Activated T-cell treated with anti-CD3 and anti-CD28 coated beads, Interleukin-2, amount 50 U/mL, for 4 hours (primary cell): ENCODE data around the gene HNRNPCL1. TPM values are rescaled to one million over a fixed set of nuclear protein-coding genes. Genes with fewer than 3 reads are reported as not detected.
"Not testable (repeated sequence)": the region's sequence is repeated elsewhere in the genome, so short reads cannot be mapped to it uniquely, and the experiment has no call there.

Experiments used
- ATAC-seq, 2 donors: fragments of 200-7000 bp; cut with Tn5 transposase; one replicate each; pipeline ENCODE4 v1.10.0; 2021
- DNase-seq: peaks from one replicate; pipeline ENCODE4 v3.0.0-alpha.2; 2020
- H3K27me3 Mint-ChIP-seq: one replicate; pipeline ENCODE4 v1.8.0; 2021; ENCODE audit warnings: low read depth, mixed read lengths
- H3K36me3 Mint-ChIP-seq: one replicate; pipeline ENCODE4 v1.8.0; 2022; ENCODE audit warnings: mixed read lengths; ENCODE audit not compliant: insufficient read depth
- H3K4me1 Mint-ChIP-seq: one replicate; pipeline ENCODE4 v1.8.0; 2021; ENCODE audit warnings: low read depth, mixed read lengths
- H3K4me3 Mint-ChIP-seq: one replicate; pipeline ENCODE4 v1.8.0; 2021; ENCODE audit warnings: mild to moderate bottlenecking, moderate library complexity, mixed read lengths
- H3K9me3 Mint-ChIP-seq: one replicate; pipeline ENCODE4 v1.8.0; 2021; ENCODE audit warnings: mixed read lengths
- total RNA-seq, 3 donors: library from RNA; stranded (reverse); gene quantifications; one replicate each; pipeline ENCODE4 v1.2.1, GENCODE V29; 2021

HNRNPCL1 gene
- not detected for total RNA-seq

DNA sequence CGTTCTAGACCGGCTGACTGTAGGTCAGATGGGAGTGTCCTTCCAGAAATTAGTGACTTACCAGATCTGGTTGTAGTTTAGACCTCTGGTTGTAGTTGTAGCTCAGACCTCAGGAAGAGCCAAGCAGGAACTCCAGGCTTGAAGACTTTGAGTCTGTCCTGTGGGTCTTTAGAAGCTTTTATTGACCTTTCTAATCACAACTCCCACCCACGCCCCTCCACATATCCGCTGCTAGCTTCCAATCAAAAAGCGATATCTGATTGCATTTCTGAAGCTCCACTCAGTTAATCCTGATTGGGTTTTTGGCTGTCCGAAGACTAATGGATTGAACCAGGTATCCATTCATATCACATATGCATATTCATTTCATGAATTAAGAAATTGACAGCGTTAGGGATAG is at the start of gene HNRNPCL1:
Gene HNRNPCL1 (minus strand): TSS at position 101 of the 400 bp plus-strand sequence. CDS start 431 bp downstream, outside the sequence.
- DNase-seq, H3K4me3 Mint-ChIP-seq, H3K36me3 Mint-ChIP-seq, H3K9me3 Mint-ChIP-seq, H3K4me1 Mint-ChIP-seq, ATAC-seq: not testable (repeated sequence)
- H3K27me3 Mint-ChIP-seq = peaks cover 18% of the 10 kb centered on the region

DNA sequence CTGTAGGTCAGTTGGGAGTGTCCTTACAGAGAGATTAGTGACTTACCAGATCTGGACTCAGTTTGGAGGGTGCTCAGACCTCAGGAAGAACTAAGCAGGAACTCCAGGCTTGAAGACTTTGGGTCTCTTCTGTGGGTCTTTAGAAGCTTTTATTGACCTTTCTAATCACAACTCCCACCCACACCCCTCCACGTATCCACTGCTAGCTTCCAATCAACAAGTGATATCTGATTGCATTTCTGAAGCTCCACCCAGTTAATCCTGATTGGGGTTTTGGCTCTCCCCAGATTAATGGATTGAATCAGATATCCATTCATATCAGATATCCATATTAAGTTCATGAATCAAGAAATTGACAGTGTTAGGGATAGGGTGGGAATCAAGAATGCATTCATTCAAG is 49.6 kb upstream of the HNRNPCL1 start, which contains the start of gene PRAMEF10:
Gene PRAMEF10 (minus strand): TSS at position 101 of the 400 bp plus-strand sequence. CDS start 2,423 bp downstream, outside the sequence.
- not testable (repeated sequence) for ATAC-seq, H3K4me1 Mint-ChIP-seq, H3K9me3 Mint-ChIP-seq, DNase-seq, H3K36me3 Mint-ChIP-seq, H3K27me3 Mint-ChIP-seq, H3K4me3 Mint-ChIP-seq

DNA sequence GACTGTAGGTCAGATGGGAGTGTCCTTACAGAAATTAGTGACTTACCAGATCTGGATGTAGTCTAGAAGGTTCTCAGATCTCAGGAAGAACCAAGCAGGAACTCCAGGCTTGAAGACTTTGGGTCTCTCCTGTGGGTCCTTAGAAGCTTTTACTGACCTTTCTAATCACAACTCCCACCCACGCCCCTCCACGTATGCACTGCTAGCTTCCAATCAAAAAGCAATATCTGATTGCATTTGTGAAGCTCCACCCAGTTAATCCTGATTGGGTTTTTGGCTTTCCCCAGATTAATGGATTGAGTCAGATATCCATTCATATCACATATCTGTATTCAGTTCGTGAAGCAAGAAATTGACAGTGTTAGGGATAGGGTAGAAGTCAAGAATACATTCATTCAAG is 37.6 kb upstream of the HNRNPCL1 start, which contains the start of gene PRAMEF4:
Gene PRAMEF4 (minus strand): TSS at position 101 of the 400 bp plus-strand sequence. CDS start 2,807 bp downstream, outside the sequence.
- H3K4me3 Mint-ChIP-seq, H3K27me3 Mint-ChIP-seq, H3K36me3 Mint-ChIP-seq, H3K4me1 Mint-ChIP-seq, H3K9me3 Mint-ChIP-seq, ATAC-seq, DNase-seq: not testable (repeated sequence)

DNA sequence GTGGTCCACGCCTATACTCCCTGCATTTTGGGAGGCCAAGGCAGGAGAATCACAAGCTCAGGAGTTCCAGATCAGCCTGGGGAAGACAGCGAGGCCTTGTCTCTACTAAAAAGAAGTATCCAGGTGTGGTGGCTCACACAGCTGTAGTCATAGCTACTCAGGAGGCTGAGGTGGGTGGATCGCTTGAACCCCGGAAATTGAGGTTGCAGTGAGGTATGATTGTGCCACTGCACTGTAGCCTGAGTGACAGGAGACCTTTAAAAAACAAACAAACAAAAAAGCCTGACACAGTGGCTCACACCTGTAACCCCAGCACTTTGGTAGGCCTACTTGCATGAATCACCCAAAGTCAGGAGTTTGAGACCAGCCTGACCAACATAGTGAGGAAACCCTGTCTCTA is 29.9 kb upstream of the HNRNPCL1 start:
- not testable (repeated sequence) for ATAC-seq, H3K36me3 Mint-ChIP-seq, H3K4me3 Mint-ChIP-seq, H3K9me3 Mint-ChIP-seq, H3K4me1 Mint-ChIP-seq, H3K27me3 Mint-ChIP-seq, DNase-seq

DNA sequence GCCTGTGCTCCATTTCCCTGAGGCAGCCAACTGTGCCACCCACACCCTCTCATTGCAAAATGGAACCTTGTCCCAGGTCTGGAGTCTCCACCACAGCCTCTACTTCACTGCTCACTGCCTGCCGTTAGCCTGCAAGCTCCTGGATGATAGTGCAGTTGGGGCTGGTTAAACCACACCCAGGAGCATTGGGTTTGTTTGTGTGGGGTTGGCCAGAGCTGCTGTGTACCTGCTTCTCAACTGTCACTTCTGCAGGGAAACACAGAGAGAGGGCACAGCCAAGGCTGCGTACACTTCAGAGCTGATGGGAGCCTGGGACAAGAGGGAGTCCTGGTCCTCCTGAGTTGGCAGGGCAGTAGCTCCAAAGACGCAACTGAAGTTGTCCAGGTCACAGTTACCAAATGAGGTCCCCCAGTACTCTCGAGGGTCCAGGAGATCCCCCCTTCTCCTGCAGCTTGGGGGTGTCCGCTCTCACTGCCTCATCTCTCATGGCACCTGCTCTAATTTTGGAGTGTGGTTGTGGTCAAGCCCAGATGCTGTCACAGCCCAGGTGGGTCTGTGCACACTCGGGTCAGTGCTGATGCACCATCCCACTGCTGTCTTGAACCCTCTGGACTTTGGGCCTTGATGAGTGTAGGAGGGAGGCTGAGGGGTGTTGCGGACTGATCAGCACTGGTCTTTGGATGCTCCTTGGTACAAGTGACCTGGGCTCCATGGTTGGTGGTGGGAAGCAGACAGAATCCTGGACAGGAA is 14.8 kb upstream of the HNRNPCL1 start:
- not testable (repeated sequence) for H3K36me3 Mint-ChIP-seq, H3K4me3 Mint-ChIP-seq

DNA sequence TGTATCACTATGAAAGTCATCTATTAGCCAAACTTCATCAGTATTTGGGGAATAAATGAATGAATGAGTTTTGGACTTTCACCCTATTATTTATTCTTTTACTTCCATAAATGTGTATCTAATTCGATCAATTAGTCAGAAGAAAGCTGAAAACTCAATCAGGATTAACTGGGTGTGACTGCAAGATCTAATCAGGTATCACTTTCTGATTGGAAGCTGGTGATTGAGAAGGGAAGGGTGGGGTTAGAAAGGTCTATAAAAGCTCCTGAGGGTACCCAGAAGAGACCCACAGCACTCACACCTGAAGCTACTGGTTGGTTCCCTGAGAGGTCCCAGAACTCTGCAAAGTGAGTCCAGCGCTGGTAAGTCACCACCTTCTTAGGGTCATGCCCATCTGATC is 8.3 kb upstream of the HNRNPCL1 start, which contains the start of gene PRAMEF2:
Gene PRAMEF2 (plus strand): TSS at position 301 of the 400 bp plus-strand sequence. CDS start 1,924 bp downstream, outside the sequence.
- H3K4me1 Mint-ChIP-seq, H3K4me3 Mint-ChIP-seq, H3K36me3 Mint-ChIP-seq, H3K9me3 Mint-ChIP-seq, ATAC-seq, DNase-seq: not testable (repeated sequence)
- peaks cover 11% of the 10 kb centered on the region for H3K27me3 Mint-ChIP-seq

More for the DNA sequence above, 14.8 kb upstream of the HNRNPCL1 start:
- not testable (repeated sequence) for H3K4me1 Mint-ChIP-seq, ATAC-seq, H3K9me3 Mint-ChIP-seq, DNase-seq, H3K27me3 Mint-ChIP-seq

DNA sequence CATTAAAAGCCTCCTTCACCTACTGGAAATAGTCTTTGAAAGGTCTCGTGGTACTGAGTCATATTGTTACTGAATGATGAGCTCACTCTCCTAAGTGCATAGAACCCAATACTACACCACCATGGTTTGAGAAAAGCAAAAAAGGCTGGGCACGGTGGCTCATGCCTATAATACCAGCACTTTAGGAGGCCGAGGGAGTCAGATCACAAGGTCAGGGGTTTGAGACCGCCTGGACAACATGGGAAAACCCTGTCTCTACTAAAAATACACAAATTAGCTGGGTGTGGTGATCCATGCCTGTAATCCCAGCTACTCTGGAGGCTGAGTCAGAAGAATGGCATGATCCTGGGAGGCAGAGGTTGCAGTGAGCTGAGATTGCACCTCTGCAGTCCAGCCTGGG is 3.3 kb upstream of the HNRNPCL1 start:
- Mint-ChIP-seq H3K9me3 (no peaks in the 10 kb centered on the region), H3K36me3 (no peaks in the 10 kb centered on the region), H3K4me1 (no peaks in the 10 kb centered on the region), H3K27me3 (peaks cover 22% of the 10 kb centered on the region), H3K4me3 (no peak overlapping the region)
- DNase-seq = no peak
- no peak for ATAC-seq

DNA sequence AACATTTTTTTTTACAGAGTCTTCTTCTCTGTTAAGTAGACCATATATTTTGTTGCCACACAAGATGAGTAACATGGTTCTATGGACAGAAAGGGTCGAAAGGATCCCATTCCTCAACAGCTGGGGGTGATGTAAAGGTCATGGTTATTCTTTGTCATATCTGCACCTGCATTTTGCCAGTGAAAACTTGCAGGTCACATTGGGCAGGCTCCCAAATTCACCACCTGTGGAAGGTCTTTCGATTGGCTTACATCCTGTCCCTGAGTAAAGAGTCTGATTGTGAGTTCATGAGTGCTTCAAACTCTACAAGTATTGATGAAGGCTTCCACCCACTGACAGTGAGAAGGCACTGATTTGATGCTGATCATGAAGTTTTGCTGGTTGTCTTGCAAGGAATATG is 15.3 kb downstream of the HNRNPCL1 start:
- H3K27me3 Mint-ChIP-seq = peaks cover 16% of the 10 kb centered on the region
- not testable (repeated sequence) for ATAC-seq, H3K4me3 Mint-ChIP-seq, DNase-seq, H3K36me3 Mint-ChIP-seq, H3K4me1 Mint-ChIP-seq, H3K9me3 Mint-ChIP-seq

DNA sequence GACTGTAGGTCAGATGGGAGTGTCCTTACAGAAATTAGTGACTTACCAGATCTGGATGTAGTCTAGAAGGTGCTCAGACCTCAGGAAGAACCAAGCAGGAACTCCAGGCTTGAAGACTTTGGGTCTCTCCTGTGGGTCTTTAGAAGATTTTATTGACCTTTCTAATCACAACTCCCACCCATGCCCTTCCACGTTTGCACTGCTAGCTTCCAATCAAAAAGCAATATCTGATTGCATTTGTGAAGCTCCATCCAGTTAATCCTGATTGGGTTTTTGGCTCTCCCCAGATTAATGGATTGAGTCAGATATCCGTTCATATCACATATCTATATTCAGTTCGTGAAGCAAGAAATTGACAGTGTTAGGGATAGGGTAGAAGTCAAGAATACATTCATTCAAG is 17.2 kb downstream of the HNRNPCL1 start, which contains the start of gene PRAMEF11:
Gene PRAMEF11 (minus strand): TSS at position 101 of the 400 bp plus-strand sequence. CDS start 2,621 bp downstream, outside the sequence.
- not testable (repeated sequence) for H3K36me3 Mint-ChIP-seq, H3K4me3 Mint-ChIP-seq, H3K4me1 Mint-ChIP-seq, DNase-seq, H3K9me3 Mint-ChIP-seq, ATAC-seq
- peaks cover 15% of the 10 kb centered on the region for H3K27me3 Mint-ChIP-seq

DNA sequence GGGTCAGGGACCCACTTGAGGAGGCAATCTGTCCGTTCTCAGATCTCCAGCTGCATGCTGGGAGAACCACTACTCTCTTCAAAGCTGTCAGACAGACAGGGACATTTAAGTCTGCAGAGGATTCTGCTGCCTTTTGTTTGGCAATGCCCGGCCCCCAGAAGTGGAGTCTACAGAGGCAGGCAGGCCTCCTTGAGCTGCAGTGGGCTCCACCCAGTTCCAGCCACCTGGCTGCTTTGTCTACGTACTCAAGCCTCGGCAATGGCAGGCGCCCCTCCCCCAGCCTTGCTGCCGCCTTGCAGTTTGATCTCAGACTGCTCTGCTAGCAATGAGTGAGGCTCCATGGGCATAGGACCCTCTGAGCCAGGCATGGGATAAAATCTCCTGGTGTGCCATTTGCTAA is 29.5 kb downstream of the HNRNPCL1 start:
- H3K9me3 Mint-ChIP-seq = not testable (repeated sequence)
- peaks cover 22% of the 10 kb centered on the region for H3K27me3 Mint-ChIP-seq

DNA sequence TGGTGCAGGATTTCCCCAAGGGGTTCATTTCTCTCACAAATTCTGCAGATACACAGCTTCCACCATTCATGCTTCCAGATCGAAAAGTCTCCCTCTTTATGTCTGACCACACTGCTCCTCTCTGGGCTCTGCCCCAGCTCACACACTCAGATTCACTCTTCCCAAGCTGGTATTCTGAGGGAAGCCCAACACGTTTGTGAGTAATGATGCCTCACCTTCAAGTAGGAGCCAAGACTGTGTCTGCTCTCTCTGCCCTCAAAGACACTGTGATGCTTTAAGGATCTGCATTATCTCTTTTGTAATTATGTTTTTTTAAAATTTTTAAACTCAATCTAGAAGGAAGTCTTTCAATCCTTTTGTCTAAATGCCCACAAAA is 37.1 kb downstream of the HNRNPCL1 start:
- no peak overlapping the region for H3K4me3 Mint-ChIP-seq
- DNase-seq (no peak), ATAC-seq (no peak)
- no peaks in the 10 kb centered on the region for H3K36me3 Mint-ChIP-seq
- no peaks in the 10 kb centered on the region for H3K4me1 Mint-ChIP-seq
- peaks cover 2% of the 10 kb centered on the region for H3K9me3 Mint-ChIP-seq
- peaks cover 32% of the 10 kb centered on the region for H3K27me3 Mint-ChIP-seq

More for the DNA sequence above, 29.5 kb downstream of the HNRNPCL1 start:
- H3K4me1 Mint-ChIP-seq, DNase-seq, ATAC-seq, H3K4me3 Mint-ChIP-seq, H3K36me3 Mint-ChIP-seq: not testable (repeated sequence)

DNA sequence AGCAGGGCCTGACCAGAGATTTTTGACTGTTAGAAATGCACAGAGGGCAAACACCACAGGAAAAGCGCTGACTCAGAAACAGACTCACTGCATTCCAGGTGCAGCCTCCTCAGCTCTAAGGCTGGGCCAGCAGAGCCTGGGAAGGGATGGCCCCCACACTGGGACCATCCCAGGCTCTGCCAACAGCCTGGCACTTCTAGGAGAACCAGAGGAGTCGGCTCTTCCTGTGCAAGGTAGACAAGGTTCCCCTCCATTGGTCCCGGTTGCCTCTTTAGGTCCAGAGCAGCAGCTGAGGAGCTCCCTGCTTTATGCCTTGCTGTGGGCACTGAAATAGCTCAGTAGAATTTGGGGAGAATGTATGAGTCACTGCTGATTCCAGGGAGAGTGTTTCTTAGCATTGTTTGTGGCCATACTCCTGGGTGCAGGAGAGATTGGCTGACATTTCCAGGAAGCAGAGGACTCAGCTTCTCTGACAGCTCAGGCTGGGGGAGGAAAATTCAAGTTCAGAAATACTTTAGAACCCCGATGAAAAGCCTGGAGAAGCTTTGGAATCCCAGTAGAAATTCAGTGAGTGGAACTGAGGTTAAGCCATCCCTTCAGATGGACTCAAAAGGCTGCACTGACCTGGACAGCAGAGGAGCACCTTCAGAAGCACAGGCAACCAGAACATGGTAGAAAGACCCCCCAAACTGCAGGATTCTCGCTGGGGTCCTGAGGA is 37.7 kb downstream of the HNRNPCL1 start:
- no peaks in the 10 kb centered on the region for H3K36me3 Mint-ChIP-seq
- H3K4me1 Mint-ChIP-seq = no peaks in the 10 kb centered on the region
- H3K27me3 Mint-ChIP-seq = peaks cover 33% of the 10 kb centered on the region
- ATAC-seq = no peak
- no peak for DNase-seq
- peaks cover 2% of the 10 kb centered on the region for H3K9me3 Mint-ChIP-seq
- H3K4me3 Mint-ChIP-seq = no peak overlapping the region

DNA sequence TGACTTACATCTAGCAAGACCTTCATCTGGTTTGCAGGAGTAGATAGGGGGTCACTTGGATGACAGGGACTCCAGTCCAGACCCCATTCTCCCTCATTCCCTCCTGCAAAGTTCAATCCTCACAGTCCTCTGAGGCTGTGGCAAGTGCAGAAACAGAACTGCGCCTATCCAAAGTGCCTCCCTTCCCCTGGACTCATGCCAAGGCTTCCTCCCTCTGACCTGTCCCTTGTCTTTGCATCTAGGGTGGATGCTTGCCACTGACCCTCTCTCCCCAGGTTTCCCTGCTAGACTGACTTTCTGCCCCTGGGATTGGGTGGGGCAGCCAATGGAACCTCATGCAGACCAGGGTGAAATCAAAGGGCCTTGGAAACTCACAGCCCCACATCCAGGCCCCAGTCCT is 38.6 kb downstream of the HNRNPCL1 start:
- Mint-ChIP-seq H3K9me3 (peaks cover 7% of the 10 kb centered on the region), H3K36me3 (no peaks in the 10 kb centered on the region), H3K4me3 (no peak overlapping the region), H3K27me3 (peaks cover 40% of the 10 kb centered on the region), H3K4me1 (no peaks in the 10 kb centered on the region)
- no peak for ATAC-seq
- DNase-seq = no peak

DNA sequence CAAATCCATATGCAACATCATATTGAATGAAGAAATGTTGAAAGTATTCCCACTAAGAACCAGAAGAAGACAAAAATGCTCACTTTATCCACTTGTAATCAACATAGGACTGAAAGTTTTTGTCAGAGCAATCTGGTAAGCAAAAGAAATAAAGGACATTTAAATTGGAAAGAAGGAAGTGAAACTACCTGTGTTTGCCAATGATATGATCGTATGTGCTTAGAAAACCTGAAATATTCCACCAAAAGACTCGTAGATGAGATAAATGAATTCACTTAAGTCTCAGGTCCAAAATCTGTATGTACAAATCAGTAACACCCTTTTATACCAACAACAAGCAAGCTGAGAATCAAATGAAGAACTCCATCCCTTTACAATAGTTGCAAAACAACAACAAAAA is 48.8 kb downstream of the HNRNPCL1 start:
- no peak for ATAC-seq
- H3K36me3 Mint-ChIP-seq = no peaks in the 10 kb centered on the region
- H3K9me3 Mint-ChIP-seq = peaks cover 9% of the 10 kb centered on the region
- peaks cover 7% of the 10 kb centered on the region for H3K27me3 Mint-ChIP-seq
- H3K4me3 Mint-ChIP-seq = no peak overlapping the region
- H3K4me1 Mint-ChIP-seq = no peaks in the 10 kb centered on the region
- no peak for DNase-seq
